Lower lobe of right lung (tissue), 2 donors: Measurements from ENCODE around the gene ELMO2. TPM values are rescaled to one million over a fixed set of nuclear protein-coding genes. Genes with fewer than 3 reads are reported as not detected.
A peak's percentile ranks its signal among the peaks of the same experiment; 100 is the strongest.

ENCODE experiments used
- ATAC-seq, 2 donors: fragments of 200-7000 bp; cut with Tn5 transposase; one replicate each; pipeline ENCODE4 v1.9.1; 2020 to 2022; ENCODE audit warnings: mild to moderate bottlenecking in 2 of 2, moderate library complexity in 2 of 2
- DNase-seq: peaks from one replicate; pipeline ENCODE4 v3.0.0-alpha.2; 2020
- H3K27ac ChIP-seq: fragments of 200-600 bp; one replicate; pipeline ENCODE4 v1.8.0; 2022
- H3K27me3 ChIP-seq: fragments of 200-600 bp; one replicate; pipeline ENCODE4 v1.8.0; 2022; ENCODE audit warnings: low read depth
- H3K36me3 ChIP-seq: fragments of 200-600 bp; one replicate; pipeline ENCODE4 v1.8.0; 2022; ENCODE audit warnings: mild to moderate bottlenecking
- H3K4me1 ChIP-seq: fragments of 200-600 bp; one replicate; pipeline ENCODE4 v1.8.0; 2022
- H3K4me3 ChIP-seq: fragments of 200-600 bp; one replicate; pipeline ENCODE4 v1.8.0; 2022; ENCODE audit warnings: mild to moderate bottlenecking
- H3K9me3 ChIP-seq: fragments of 200-600 bp; one replicate; pipeline ENCODE4 v1.8.0; 2022
- CTCF ChIP-seq: fragments of 200-600 bp; IDR thresholded peaks from one replicate; pipeline ENCODE4 v1.8.0; 2022; ENCODE audit warnings: antibody characterized with exemption, mild to moderate bottlenecking
- intact Hi-C: fragments of 100-400 bp; cut with DNase I; formaldehyde crosslinking; loops from one replicate; pipeline ENCODE4 v1.11.0; 2022
- total RNA-seq: library from RNA; stranded (reverse); fragmentation: NEBNext Ultra II Directional; extraction: Animal tissue kit (Norgen Biotek cat#: 25700); gene quantifications from one replicate; pipeline ENCODE4 v1.2.1, GENCODE V29; 2021
- donor health status: DM: no; HTN: yes; CAD: no; lungs with severe emphysema.

Gene ELMO2
- total RNA-seq, 1 donor from 2014 or later, result 61.9 TPM

GRCh38 chr20:46362921-46363867, 43.2 kb downstream of the ELMO2 start:
- intact Hi-C loops, result no loop called here
- peak overlapping the region; percentile 99 for H3K27ac ChIP-seq
- no peaks in the 10 kb centered on the region for H3K9me3 ChIP-seq
- ATAC-seq, result no peak
- peaks cover 52% of the 10 kb centered on the region for H3K36me3 ChIP-seq
- DNase-seq, result no peak
- no peaks in the 10 kb centered on the region for H3K27me3 ChIP-seq
- no peak for TF ChIP-seq CTCF
- peaks cover 40% of the 10 kb centered on the region for H3K4me1 ChIP-seq
- peak overlapping the region; percentile 99 for H3K4me3 ChIP-seq

- DNase-seq (no peak), ATAC-seq (no peak)
- Histone ChIP-seq H3K27me3 (no peaks in the 10 kb centered on the region), H3K36me3 (peaks cover 43% of the 10 kb centered on the region), H3K4me1 (peaks cover 51% of the 10 kb centered on the region), H3K9me3 (no peaks in the 10 kb centered on the region), H3K27ac (no peak overlapping the region), H3K4me3 (no peak overlapping the region)
- intact Hi-C loops, result no loop called here
- no peak for TF ChIP-seq CTCF
These were observed 44.6 kb downstream of the ELMO2 start for GRCh38 chr20:46361811-46362210.

- Histone ChIP-seq H3K27ac (no peak overlapping the region), H3K9me3 (no peaks in the 10 kb centered on the region), H3K27me3 (no peaks in the 10 kb centered on the region), H3K4me1 (peaks cover 55% of the 10 kb centered on the region), H3K4me3 (no peak overlapping the region), H3K36me3 (peaks cover 39% of the 10 kb centered on the region)
- no peak for TF ChIP-seq CTCF
- DNase-seq (no peak), ATAC-seq (no peak)
- intact Hi-C loops, result no loop called here
These were observed 45.0 kb downstream of the ELMO2 start for GRCh38 chr20:46361381-46361780.

GRCh38 chr20:46359233-46359751, 47.1 kb downstream of the ELMO2 start:
- no peak overlapping the region for H3K27ac ChIP-seq
- H3K4me1 ChIP-seq, result peaks cover 52% of the 10 kb centered on the region
- DNase-seq (no peak), ATAC-seq (no peak)
- H3K36me3 ChIP-seq, result peaks cover 44% of the 10 kb centered on the region
- H3K27me3 ChIP-seq, result no peaks in the 10 kb centered on the region
- intact Hi-C loops, result no loop called here
- H3K4me3 ChIP-seq, result no peak overlapping the region
- TF ChIP-seq CTCF, result no peak
- no peaks in the 10 kb centered on the region for H3K9me3 ChIP-seq

- Histone ChIP-seq H3K36me3 (peaks cover 45% of the 10 kb centered on the region), H3K27ac (no peak overlapping the region)
- intact Hi-C loops, result no loop called here
These were observed 47.9 kb downstream of the ELMO2 start for GRCh38 chr20:46358346-46359058.

More at GRCh38 chr20:46358346-46359058, 47.9 kb downstream of the ELMO2 start:
- Histone ChIP-seq H3K27me3 (no peaks in the 10 kb centered on the region), H3K4me3 (no peak overlapping the region), H3K9me3 (no peaks in the 10 kb centered on the region), H3K4me1 (peaks cover 50% of the 10 kb centered on the region)
- no peak for TF ChIP-seq CTCF
- DNase-seq, result no peak
- no peak for ATAC-seq
